Measurements from ENCODE around the gene GIT2. TPM values are rescaled to one million over a fixed set of nuclear protein-coding genes. Genes with fewer than 3 reads are reported as not detected.

GIT2 gene
- total and polyA plus RNA-seq, 2 experiments from 2014 or later, result 15.8 to 20.9 TPM

DNA sequence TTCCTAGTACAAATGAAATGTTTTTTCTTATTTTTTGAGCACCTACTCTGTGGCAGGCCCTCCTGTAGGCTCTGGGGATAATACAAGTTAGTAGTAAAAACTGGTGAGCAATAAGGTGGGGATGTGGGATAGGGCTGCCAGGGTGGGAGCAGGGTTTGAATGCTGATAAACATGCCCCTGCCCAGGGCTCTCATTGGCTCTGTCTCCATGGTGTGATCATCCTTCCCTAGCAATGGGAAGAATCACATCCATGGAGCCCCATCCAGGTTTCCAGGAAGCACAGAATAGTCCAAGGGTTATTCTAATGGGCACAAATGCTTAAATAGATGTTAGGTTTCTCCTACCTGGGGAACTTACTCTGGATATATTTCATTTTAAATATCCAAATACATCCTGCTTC, 45.5 kb downstream of the GIT2 start:
- no peak for DNase-seq (ENCODE audit: low spot score)
- Histone ChIP-seq H3K4me2 (no peak overlapping the region), H3K27ac (ENCODE audit: low read depth) (no peak overlapping the region)

More for the DNA sequence above, 45.5 kb downstream of the GIT2 start:
- Histone ChIP-seq H3K9me2 (ENCODE audit: insufficient read depth) (no peaks in the 10 kb centered on the region), H2AFZ (no peak overlapping the region), H3F3A (replicated peaks; ENCODE audit: low read depth) (0 out of 2 replicates have a peak, but pooled peaks cover 3% of the 10 kb centered on the region), H3K79me2 (replicated peaks; ENCODE audit: insufficient read depth) (no peaks in the 10 kb centered on the region), H4K20me1 (replicated peaks; ENCODE audit: insufficient read depth) (no peaks in the 10 kb centered on the region; the same call in 1 of the 2 replicates), H3K4me3 (no peak overlapping the region), H3K36me3 (ENCODE audit: insufficient read depth) (peaks cover 9% of the 10 kb centered on the region; the same call in 1 of the 2 replicates), H3K27me3 (ENCODE audit: insufficient read depth) (no peaks in the 10 kb centered on the region), H3K4me1 (ENCODE audit: insufficient read depth) (peaks cover 14% of the 10 kb centered on the region)
- no peak overlapping the region for H3K4me3 Mint-ChIP-seq
- ATAC-seq, result no peak
- TF ChIP-seq NANOG (IDR thresholded peaks at IDR 0.05; ENCODE audit: borderline replicate concordance), result no peak
- no peak for TF ChIP-seq POLR2AphosphoS5 (IDR thresholded peaks at IDR 0.05; ENCODE audit: low read depth)
- no peak for TF ChIP-seq ZNF462 (CRISPR knock-in tag; IDR thresholded peaks at IDR 0.05)
- no peak for TF ChIP-seq JUNB (IDR thresholded peaks at IDR 0.05; ENCODE audit: unreplicated experiment)
- no peak for TF ChIP-seq ZNF114 (CRISPR knock-in tag; IDR thresholded peaks at IDR 0.05)
- no peak for TF ChIP-seq CTCF (conservative IDR thresholded peaks at IDR 0.05; ENCODE audit: low read depth in 2 of 2)
- TF ChIP-seq, protein P1, sequence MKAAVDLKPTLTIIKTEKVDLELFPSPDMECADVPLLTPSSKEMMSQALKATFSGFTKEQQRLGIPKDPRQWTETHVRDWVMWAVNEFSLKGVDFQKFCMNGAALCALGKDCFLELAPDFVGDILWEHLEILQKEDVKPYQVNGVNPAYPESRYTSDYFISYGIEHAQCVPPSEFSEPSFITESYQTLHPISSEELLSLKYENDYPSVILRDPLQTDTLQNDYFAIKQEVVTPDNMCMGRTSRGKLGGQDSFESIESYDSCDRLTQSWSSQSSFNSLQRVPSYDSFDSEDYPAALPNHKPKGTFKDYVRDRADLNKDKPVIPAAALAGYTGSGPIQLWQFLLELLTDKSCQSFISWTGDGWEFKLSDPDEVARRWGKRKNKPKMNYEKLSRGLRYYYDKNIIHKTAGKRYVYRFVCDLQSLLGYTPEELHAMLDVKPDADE (IDR thresholded peaks at IDR 0.05), result no peak
- TF ChIP-seq EZH2phosphoT487 (IDR thresholded peaks at IDR 0.05; ENCODE audit: unreplicated experiment), result no peak
- no peak for TF ChIP-seq EZH2 (IDR thresholded peaks at IDR 0.05; ENCODE audit: low read depth, unreplicated experiment)
- no peak overlapping the region for H3K27ac Mint-ChIP-seq
- peaks cover 16% of the 10 kb centered on the region for H3K36me3 Mint-ChIP-seq (ENCODE audit: low read depth)
- peaks cover 32% of the 10 kb centered on the region for H3K4me1 Mint-ChIP-seq
- H3K27me3 Mint-ChIP-seq (ENCODE audit: insufficient read depth, low read depth, poor library complexity), result peaks cover 4% of the 10 kb centered on the region
- H3K9me3 Mint-ChIP-seq, result no peaks in the 10 kb centered on the region

Measured in GM23338 (cell line).